Activated CD4-positive, alpha-beta memory T cell treated with anti-CD3 and anti-CD28 coated beads, Interleukin-2, amount 10 ng/mL, durations not matched to agents 7 days and 5 days (primary cell): ENCODE results near the gene MARK4. TPM values are rescaled to one million over a fixed set of nuclear protein-coding genes. Genes with fewer than 3 reads are reported as not detected.

Experiments used
- CTCF ChIA-PET: fragments of 350-600 bp; sonication (Branson Sonifier 250); formaldehyde crosslinking; loops from one replicate; lab custom pipeline; 2021; ENCODE audit warnings: antibody characterized with exemption, inconsistent platforms; lab: Charles Lee
- POLR2A ChIA-PET: fragments of 350-600 bp; sonication (Branson Sonifier 250); formaldehyde crosslinking; loops from one replicate; lab custom pipeline; 2021; ENCODE audit warnings: antibody characterized with exemption; lab: Charles Lee
- DNase-seq: peaks from one replicate; pipeline ENCODE4 v3.0.0-alpha.2; 2020
- H3K27ac Mint-ChIP-seq: one replicate; pipeline ENCODE4 v1.8.0; 2021; ENCODE audit warnings: mild to moderate bottlenecking, mixed read lengths
- H3K27me3 Mint-ChIP-seq: one replicate; pipeline ENCODE4 v1.8.0; 2021; ENCODE audit warnings: mixed read lengths
- H3K36me3 Mint-ChIP-seq: one replicate; pipeline ENCODE4 v1.8.0; 2021; ENCODE audit warnings: low read depth, mixed read lengths
- H3K4me1 Mint-ChIP-seq: one replicate; pipeline ENCODE4 v1.8.0; 2021; ENCODE audit warnings: mixed read lengths
- H3K4me3 Mint-ChIP-seq: one replicate; pipeline ENCODE4 v1.8.0; 2021; ENCODE audit warnings: mild to moderate bottlenecking, mixed read lengths
- H3K9me3 Mint-ChIP-seq: one replicate; pipeline ENCODE4 v1.8.0; 2021; ENCODE audit warnings: mixed read lengths
- total RNA-seq, 2 experiments: library from RNA; stranded (reverse); gene quantifications; one replicate each; pipeline ENCODE4 v1.2.3, GENCODE V29; 2021

Gene MARK4
- total RNA-seq, 2 experiments from 2014 or later: 26.9 to 33.3 TPM

DNA sequence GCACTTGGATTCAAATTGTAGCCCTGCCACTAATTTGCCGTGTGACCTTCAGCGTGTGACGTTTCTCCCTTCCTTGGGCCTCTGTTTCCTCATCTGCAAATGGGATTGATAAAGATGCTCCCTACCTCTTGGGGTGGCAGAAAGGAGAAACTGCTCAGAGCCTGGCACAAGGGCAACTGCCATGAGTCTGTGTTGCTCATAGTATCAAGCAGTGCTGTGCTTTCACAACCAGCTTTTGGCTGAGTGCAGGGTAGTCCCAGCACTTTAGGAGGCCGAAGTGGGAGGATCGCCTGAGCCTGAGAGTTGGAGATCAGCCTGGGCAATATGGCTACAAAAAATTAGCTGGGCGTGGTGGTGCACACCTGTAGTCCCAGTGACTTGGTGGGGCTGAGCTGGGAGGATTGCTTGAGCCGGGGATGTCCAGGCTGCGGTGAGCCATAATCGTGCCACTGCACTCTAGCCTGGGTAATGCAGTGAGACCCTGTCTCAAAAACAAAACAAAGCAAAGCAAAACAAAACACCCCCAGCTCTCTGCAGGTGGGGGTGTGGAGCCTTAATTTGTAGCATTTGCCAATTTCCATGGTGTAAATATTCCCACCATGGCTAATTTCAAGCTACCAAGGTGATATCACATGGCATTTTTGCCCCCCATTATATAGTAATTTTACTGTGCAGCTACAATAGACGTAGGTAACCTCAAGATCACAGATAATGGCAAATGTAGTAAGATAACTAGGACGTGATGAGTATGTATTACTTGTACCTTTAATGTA, 1.6 kb upstream of the MARK4 start:
- CTCF ChIA-PET: interaction anchor here (0.7 to 1.3 kb wide), 3 partner anchors 39 to 157 kb away, joined by 3 to 6 read pairs (median 4); partner anchors contain the start of gene PPP1R37
- H3K4me3 Mint-ChIP-seq: no peak overlapping the region
- H3K36me3 Mint-ChIP-seq: no peaks in the 10 kb centered on the region
- no peaks in the 10 kb centered on the region for H3K9me3 Mint-ChIP-seq
- peaks cover 16% of the 10 kb centered on the region for H3K27me3 Mint-ChIP-seq
- peaks cover 32% of the 10 kb centered on the region for H3K4me1 Mint-ChIP-seq
- H3K27ac Mint-ChIP-seq: no peak overlapping the region
- DNase-seq: no peak
- POLR2A ChIA-PET: no interaction called here

DNA sequence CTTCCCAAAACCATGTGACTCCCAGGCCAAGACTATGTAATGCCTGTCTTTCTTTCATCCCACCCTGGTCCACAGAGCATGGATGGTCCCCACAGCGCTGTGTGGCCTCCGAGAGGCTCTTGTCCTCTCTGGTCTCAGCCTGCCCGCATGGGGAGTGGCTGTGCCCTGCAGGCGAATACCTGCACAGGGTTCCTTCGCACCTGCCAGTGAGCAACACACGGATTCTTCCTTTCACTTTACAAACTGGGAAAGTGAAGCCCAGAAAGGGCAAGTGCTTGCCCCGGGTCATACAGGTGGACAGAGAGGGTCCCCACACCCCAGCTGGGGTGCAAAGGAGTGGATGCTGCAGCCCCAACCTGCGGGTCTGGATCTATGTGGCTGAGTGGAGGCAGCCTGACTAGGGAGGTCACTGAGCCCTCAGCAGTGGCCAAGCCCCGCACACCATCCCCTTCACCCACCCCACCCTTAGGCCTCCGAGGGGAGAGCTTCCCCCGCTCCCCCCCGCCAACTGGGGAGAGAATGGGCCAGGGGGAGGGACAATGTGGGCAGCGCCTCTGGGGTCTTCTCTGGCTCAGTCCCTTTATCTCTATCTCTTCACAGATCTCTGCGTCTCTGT, 747 bp upstream of the MARK4 start:
- Mint-ChIP-seq H3K4me3 (peak overlapping the region; percentile 84), H3K9me3 (no peaks in the 10 kb centered on the region), H3K27me3 (peaks cover 10% of the 10 kb centered on the region), H3K27ac (peak overlapping the region; percentile 56), H3K36me3 (no peaks in the 10 kb centered on the region), H3K4me1 (peaks cover 35% of the 10 kb centered on the region)
- ChIA-PET POLR2A (no interaction called here), CTCF (interaction anchor here (1.3 kb wide), 1 partner anchor 88 kb away, joined by 6 read pairs; no protein-coding TSS in a partner anchor)
- DNase-seq: no peak

DNA sequence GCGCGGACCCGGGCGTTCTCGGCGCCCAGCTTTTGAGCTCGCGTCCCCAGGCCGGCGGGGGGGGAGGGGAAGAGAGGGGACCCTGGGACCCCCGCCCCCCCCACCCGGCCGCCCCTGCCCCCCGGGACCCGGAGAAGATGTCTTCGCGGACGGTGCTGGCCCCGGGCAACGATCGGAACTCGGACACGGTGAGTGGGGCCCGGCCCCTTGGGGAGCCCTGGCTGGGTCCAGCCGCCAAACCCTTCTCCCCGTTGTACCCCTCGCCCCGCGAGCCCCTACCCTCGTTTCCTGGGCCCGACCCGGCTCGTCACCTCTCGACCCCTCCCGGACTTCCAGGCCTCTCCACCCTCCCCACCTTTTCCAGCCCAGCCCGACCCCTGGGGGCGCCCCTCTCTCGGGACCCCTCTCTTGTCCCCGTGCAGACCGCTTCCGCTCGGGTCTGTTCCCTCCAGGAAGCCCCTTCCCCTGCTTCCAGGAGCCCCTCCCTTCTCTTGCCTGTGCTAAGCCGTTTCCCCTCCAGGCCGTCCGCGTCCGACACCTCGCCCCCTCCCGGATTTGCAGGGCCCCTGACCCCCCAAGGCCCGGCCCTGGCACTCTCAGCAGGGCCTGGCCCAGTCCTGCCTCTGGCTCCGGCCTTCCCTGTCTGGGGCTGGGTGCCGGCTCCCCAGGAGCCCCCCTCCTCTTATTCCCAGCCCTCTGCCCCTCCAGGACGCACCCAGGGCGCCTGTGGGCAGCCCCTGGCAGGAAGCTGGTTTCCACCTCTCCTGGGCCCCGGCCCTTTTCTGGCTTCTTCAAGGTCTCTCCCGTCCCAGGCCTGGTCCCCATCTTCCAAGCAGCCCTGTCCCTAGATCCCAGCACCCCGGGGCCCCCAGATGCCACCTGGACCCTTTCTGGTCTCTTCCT, 632 bp downstream of the MARK4 start:
- peak; percentile 26 for DNase-seq
- Mint-ChIP-seq H3K36me3 (no peaks in the 10 kb centered on the region), H3K4me1 (peaks cover 35% of the 10 kb centered on the region), H3K27ac (peak overlapping the region; percentile 72), H3K9me3 (no peaks in the 10 kb centered on the region), H3K4me3 (peak overlapping the region; percentile 81), H3K27me3 (peaks cover 10% of the 10 kb centered on the region)
- ChIA-PET POLR2A (interaction anchor here (0.9 kb wide), 1 partner anchor 73 kb away, joined by 3 read pairs; the partner anchor contains the start of genes BLOC1S3 and TRAPPC6A), CTCF (interaction anchor here (0.9 to 1.0 kb wide), 2 partner anchors 8 to 86 kb away, joined by 3 to 4 read pairs; no protein-coding TSS in a partner anchor)

DNA sequence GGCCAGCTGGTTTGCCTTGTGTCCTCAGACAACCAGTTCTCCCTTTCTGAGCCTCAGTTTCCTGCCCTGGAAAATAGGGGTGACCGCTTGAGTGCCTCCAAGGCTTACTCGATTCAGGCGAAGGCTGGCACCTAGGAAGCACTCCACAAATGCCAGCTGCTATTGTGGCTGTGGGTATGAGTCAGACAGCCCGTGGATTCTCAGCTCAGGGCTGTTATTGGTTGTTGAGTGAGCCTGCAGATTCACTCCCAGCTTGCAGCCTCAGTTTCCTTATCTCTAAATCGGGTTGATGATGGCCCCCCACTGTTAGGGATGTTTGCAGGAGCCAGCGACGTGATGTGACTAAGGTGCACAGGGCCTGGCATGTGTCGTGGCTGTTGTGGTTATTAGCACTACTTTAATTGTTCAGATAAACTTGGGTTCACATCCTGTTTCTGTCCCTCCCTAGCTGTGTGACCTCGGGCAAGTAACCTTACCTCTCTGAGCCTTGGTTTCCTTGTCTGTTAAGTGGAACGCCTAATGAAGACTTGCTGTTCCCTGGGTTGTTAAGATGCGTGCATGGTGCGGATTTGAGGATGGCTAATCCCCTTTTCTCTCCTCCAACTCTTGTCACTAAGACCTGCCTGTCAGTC, 2.4 kb downstream of the MARK4 start:
- DNase-seq: peak; percentile 29
- H3K9me3 Mint-ChIP-seq: no peaks in the 10 kb centered on the region
- peak overlapping the region; percentile 81 for H3K4me3 Mint-ChIP-seq
- ChIA-PET CTCF (interaction anchor here (0.7 to 0.8 kb wide), 2 partner anchors 85 to 128 kb away, joined by 3 read pairs; no protein-coding TSS in a partner anchor), POLR2A (interaction anchor here (1.5 kb wide), 1 partner anchor 225 kb away, joined by 3 read pairs; no protein-coding TSS in a partner anchor)
- H3K27me3 Mint-ChIP-seq: peaks cover 10% of the 10 kb centered on the region
- peak overlapping the region; percentile 40 for H3K27ac Mint-ChIP-seq
- no peaks in the 10 kb centered on the region for H3K36me3 Mint-ChIP-seq
- H3K4me1 Mint-ChIP-seq: peaks cover 33% of the 10 kb centered on the region

DNA sequence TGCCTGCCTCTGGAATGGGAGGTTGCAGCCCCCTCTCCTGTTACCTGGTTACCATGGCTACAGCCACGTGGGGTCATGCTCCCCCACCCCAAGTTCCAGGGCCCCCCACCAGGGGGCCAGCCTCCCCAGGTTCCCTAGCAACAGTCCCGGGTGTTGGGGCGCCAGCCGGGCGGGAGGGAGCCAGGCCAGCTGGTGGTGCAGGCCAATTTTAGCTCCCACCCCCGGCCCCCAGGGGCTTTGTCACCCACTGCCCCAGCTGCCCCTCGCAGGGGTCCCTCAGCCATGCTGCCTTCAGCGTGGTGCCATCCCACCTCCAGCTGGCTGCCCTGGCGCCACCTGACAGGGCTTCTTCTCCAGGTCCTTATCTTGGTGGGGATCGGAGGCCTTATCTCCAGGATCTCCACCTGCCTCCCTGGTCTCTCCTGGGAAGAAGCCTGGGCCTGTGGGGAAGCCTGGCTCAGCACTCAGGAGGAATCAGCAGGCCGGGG, 3.0 kb downstream of the MARK4 start:
- Mint-ChIP-seq H3K27ac (peak overlapping the region; percentile 40), H3K36me3 (no peaks in the 10 kb centered on the region), H3K27me3 (peaks cover 10% of the 10 kb centered on the region), H3K4me1 (peaks cover 31% of the 10 kb centered on the region), H3K9me3 (no peaks in the 10 kb centered on the region), H3K4me3 (no peak overlapping the region)
- CTCF ChIA-PET: interaction anchor here (0.7 to 0.8 kb wide), 2 partner anchors 85 to 129 kb away, joined by 3 read pairs; no protein-coding TSS in a partner anchor
- DNase-seq: no peak
- POLR2A ChIA-PET: no interaction called here

DNA sequence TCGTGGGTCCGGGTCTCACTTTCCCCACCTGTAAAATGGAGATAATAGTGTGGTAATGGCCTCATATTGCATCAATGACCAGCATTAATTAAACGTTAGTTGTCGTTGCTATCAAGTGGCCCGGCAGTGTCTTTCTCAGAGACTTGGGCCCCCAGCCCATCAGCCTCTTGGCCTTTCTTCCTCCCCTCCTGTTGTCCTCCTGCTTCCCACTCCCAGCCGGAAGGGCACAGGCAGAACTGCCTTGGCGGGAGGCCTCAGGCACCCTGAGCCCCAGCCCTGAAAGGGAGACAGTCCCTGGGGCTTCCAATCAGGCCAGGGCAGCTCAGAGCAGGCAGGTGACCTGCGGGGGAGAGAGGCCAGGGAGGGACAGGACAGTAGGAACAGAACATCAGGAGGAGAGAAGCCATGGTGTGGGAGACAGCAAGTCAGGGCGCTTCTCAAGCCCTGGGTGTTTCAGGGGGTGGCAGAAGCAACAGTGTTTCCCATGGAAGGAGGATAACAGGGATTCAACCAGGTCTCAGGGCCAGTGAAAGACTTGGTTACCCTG, 4.6 kb downstream of the MARK4 start:
- H3K27ac Mint-ChIP-seq: no peak overlapping the region
- H3K9me3 Mint-ChIP-seq: no peaks in the 10 kb centered on the region
- peaks cover 27% of the 10 kb centered on the region for H3K4me1 Mint-ChIP-seq
- no peak overlapping the region for H3K4me3 Mint-ChIP-seq
- peaks cover 1% of the 10 kb centered on the region for H3K27me3 Mint-ChIP-seq
- ChIA-PET CTCF (no interaction called here), POLR2A (no interaction called here)
- DNase-seq: no peak
- H3K36me3 Mint-ChIP-seq: no peaks in the 10 kb centered on the region

DNA sequence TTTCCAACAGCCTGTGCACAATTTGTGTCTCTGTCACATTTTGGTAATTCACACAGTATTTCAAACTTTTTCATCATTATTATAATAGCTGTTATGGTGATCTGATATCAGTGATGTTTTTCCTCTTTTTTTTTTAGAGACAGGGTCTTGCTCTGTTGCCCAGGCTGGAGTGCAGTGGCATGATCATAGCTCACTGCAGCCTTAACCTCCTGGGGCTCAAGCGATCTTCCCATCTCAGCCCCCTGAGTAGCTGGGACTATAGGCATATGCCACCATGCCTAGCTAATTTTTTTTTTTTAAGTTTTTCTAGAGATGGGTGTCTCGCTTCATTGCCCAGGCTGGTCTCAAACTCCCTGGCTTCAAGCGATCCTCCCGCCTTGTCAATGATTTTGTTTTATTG, 5.8 kb downstream of the MARK4 start:
- H3K4me1 Mint-ChIP-seq: peaks cover 25% of the 10 kb centered on the region
- no peak for DNase-seq
- H3K36me3 Mint-ChIP-seq: no peaks in the 10 kb centered on the region
- ChIA-PET CTCF (interaction anchor here (1.3 kb wide), 1 partner anchor 83 kb away, joined by 3 read pairs; no protein-coding TSS in a partner anchor), POLR2A (no interaction called here)
- H3K27me3 Mint-ChIP-seq: no peaks in the 10 kb centered on the region
- H3K4me3 Mint-ChIP-seq: no peak overlapping the region
- H3K9me3 Mint-ChIP-seq: no peaks in the 10 kb centered on the region
- H3K27ac Mint-ChIP-seq: no peak overlapping the region

DNA sequence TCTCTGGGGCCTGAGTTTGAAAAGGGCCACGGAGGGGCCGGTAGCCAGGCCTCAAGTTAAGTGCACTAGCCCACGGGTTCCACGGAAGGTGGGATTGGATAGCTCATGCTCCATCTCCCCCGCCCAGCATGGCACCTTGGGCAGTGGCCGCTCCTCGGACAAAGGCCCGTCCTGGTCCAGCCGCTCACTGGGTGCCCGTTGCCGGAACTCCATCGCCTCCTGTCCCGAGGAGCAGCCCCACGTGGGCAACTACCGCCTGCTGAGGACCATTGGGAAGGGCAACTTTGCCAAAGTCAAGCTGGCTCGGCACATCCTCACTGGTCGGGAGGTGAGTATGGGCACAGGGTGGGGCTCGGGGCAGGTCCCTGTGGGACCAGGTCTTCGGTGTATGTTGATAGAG, 7.8 kb downstream of the MARK4 start:
- CTCF ChIA-PET: no interaction called here
- peaks cover 6% of the 10 kb centered on the region for H3K4me1 Mint-ChIP-seq
- H3K27ac Mint-ChIP-seq: no peak overlapping the region
- DNase-seq: no peak
- H3K4me3 Mint-ChIP-seq: no peak overlapping the region
- POLR2A ChIA-PET: no interaction called here
- no peaks in the 10 kb centered on the region for H3K27me3 Mint-ChIP-seq
- H3K9me3 Mint-ChIP-seq: no peaks in the 10 kb centered on the region
- H3K36me3 Mint-ChIP-seq: no peaks in the 10 kb centered on the region

DNA sequence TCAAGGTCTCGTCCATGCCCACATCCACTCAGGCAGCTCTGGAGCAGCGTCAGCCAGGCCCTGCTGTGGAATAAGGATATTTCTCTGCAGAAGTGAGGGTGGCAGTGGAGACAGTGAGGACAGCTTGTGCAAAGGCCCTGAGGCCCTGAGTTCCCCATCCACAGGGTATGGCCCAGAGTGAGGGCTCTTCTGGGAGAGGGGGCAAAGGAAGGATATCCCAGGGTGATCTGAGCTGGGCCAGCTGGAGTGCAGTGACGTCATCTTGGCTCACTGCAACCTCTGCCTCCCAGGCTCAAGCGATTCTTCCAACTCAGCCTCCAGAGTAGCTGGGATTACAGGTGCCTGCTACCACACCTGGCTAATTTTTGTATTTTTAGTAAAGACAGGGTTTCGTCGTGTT, 11.5 kb downstream of the MARK4 start:
- Mint-ChIP-seq H3K36me3 (no peaks in the 10 kb centered on the region), H3K4me3 (no peak overlapping the region), H3K9me3 (no peaks in the 10 kb centered on the region), H3K27me3 (no peaks in the 10 kb centered on the region), H3K27ac (no peak overlapping the region), H3K4me1 (no peaks in the 10 kb centered on the region)
- ChIA-PET CTCF (no interaction called here), POLR2A (no interaction called here)
- DNase-seq: no peak

DNA sequence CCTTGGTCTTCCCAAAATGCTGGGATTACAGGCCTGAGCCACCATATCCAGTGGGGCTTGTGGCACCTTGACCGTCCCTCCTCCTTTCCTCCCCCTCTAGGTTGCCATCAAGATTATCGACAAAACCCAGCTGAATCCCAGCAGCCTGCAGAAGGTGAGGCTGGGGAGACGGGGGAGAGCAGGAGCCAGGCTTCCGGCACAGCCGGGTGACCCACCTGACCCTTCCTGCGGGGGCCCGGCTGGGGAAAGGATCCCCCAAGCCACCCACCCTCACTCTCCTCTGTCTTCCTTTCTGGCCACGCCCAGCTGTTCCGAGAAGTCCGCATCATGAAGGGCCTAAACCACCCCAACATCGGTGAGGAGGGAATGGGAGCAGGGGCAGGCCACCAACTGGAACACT, 11.9 kb downstream of the MARK4 start:
- Mint-ChIP-seq H3K9me3 (no peaks in the 10 kb centered on the region), H3K36me3 (no peaks in the 10 kb centered on the region), H3K4me3 (no peak overlapping the region), H3K4me1 (no peaks in the 10 kb centered on the region), H3K27ac (no peak overlapping the region), H3K27me3 (no peaks in the 10 kb centered on the region)
- DNase-seq: no peak
- CTCF ChIA-PET: no interaction called here
- POLR2A ChIA-PET: no interaction called here

DNA sequence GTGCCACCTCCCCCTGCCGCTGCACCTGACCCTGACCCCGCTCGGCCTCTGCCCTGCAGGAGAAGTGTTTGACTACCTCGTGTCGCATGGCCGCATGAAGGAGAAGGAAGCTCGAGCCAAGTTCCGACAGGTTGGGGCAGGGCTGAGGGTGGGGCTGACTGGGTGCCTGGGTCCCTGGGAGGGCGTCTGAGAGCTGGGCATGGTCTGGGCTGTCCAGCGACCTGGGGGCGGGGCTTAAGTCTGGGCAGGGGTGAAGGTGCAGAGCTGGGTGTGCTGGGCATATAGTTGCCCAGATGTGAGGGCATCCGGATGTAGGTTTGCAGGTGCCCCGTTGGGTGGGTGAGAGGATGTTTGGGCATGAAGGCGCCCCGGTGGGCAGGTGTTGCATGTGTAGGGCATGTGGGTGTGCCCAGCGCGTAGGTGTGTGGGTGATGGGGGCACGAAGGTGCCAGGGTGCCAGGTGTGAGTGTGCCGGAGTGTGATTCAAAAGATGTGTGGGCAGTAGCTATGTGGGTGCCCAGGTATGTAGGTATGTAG, 13.8 kb downstream of the MARK4 start:
- POLR2A ChIA-PET: no interaction called here
- no peaks in the 10 kb centered on the region for H3K4me1 Mint-ChIP-seq

DNA sequence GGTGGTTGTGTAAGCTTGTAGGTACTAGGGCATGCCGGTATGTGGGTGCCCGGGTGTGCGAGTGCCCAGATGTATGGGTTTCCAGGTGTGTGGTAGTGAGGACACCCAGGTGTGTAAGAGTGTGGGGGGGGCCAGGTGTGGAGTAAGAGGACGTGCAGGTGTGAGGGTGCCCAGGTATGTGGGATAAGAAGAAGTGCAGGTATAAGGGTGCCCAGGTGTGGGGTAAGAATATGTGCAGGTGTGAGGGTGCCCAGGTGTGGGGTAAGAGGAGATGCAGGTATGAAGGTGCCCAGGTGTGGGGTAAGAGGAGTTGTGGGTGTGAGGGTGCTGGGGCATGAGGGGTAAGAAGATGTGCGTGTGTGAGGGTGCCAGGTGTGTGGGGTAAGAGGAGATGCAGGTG, 14.3 kb downstream of the MARK4 start:
- Mint-ChIP-seq H3K27ac (no peak overlapping the region), H3K4me3 (no peak overlapping the region), H3K4me1 (no peaks in the 10 kb centered on the region), H3K36me3 (no peaks in the 10 kb centered on the region), H3K27me3 (no peaks in the 10 kb centered on the region), H3K9me3 (no peaks in the 10 kb centered on the region)
- POLR2A ChIA-PET: no interaction called here
- CTCF ChIA-PET: no interaction called here
- no peak for DNase-seq

More for the DNA sequence above, 13.8 kb downstream of the MARK4 start:
- Mint-ChIP-seq H3K36me3 (no peaks in the 10 kb centered on the region), H3K4me3 (no peak overlapping the region), H3K27me3 (no peaks in the 10 kb centered on the region), H3K9me3 (no peaks in the 10 kb centered on the region), H3K27ac (no peak overlapping the region)
- DNase-seq: no peak
- CTCF ChIA-PET: no interaction called here
